Stimulated activated CD4-positive, alpha-beta T cell treated with anti-CD3 and anti-CD28 coated beads, Interleukin-2, amount 100 ng/mL, for 48 hours (primary cell): ENCODE data around the gene FAAH.

Source experiments
- DNase-seq, 2 donors: peaks; one replicate each; pipeline ENCODE4 v3.0.0-alpha.2; 2020

FAAH gene

DNA sequence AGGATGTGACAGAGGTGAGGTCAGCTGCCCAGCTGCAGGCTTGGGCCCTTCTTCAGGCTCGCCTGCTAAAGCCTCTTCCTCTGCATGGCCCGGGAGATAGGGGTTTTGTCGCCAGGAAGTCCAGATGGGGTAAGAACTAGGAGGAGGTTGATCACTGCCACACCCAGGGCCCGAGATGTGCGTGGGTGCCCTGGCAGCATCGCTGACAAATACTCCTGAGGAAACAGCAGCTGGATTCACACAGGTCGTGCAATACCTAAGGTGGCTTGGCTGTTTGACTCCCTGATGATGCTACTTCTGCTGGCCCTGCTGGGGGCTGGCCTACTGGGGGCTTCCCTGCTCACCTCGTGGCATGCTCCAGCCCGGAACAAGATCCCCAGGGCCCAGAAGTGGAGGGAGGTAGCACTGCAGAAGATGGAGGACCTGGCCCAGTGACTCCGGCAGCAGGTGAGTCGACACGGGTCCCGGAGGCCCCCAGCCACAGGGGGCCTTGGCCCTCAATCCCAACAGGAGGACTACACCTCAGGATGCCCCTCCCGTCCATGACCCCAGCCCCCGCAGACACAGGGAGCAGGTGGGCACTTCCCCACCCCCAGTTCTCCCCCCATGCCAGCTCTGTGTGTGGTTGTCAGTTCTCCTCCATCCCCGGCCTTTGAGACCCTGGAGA is 29.6 kb downstream of the FAAH start:
- DNase-seq: no peak

- no peak for DNase-seq
Measured at GRCh38 chr1:46424730-46425129, 30.6 kb downstream of the FAAH start.

DNA sequence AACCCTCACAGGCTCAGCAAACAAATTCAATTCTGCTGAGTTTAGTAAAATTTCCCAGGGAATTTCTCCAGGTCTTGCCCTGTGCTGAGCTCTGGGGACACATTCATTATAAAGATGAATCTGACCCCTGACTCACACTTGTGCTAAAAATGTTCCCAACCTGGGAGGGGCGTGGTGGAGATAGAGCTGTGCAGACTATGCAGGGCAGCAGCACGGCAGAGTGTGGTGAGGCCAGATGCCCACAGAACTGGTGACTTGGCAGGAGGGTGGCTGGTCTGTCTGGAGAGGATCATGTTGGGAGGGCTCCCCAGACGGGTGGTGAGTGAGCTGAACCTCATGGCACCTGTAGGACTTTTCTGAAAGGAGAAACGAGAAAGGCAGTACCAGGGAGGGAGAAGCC is 31.6 kb downstream of the FAAH start:
- no peak for DNase-seq

- no peak for DNase-seq
Measured at GRCh38 chr1:46427541-46427940, 33.4 kb downstream of the FAAH start.

- no peak for DNase-seq
Measured at GRCh38 chr1:46429436-46429835, 35.3 kb downstream of the FAAH start.

- no peak for DNase-seq
Measured at GRCh38 chr1:46431695-46432094, 37.6 kb downstream of the FAAH start.

DNA sequence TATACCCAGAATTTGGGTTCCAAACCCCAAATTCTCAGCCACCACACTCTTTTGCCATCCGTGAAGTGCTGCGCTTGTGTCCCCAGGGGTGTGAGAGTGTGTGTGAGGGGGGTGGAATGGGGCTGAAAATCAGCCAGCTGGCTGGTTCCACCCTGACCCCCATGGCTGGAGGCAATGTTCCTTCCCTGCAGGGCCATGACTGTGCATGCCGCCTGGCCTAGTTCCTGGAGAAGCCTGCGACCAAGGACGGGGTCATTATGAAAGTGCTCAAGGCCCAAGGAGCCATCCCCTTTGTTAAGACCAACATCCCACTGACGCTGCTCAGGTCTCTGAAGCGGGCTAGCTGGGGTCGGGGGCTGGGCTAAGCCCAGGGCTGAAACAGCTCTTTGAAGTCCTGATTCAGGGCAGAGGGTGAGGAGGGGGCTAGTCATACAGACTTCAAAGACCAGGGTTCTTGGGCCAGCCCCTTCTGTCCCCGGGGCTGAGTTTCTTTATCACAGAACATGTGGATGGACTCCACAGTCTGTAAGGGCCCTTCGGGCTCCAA is 38.7 kb downstream of the FAAH start:
- no peak for DNase-seq

GRCh38 chr1:46434358-46434757 is 40.2 kb downstream of the FAAH start:
- DNase-seq: no peak

DNA sequence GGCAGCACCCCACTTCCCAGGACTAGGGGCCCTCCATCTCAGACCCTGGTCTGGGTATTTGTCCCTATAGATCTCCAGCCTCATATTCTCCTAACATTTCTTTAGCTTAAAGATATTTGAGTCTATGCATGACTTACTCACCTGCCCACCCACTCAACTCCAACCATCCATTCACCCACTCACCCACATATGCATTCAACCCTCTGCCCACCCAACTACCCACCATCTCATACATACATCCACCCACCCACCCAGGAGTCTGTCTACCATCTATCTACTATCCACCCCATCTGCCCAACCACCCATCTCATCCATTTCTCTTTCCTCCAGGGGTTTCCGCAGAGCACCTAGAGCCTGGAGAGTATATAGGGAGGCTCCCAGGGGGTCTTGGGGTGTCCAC is 42.7 kb downstream of the FAAH start:
- no peak for DNase-seq

DNA sequence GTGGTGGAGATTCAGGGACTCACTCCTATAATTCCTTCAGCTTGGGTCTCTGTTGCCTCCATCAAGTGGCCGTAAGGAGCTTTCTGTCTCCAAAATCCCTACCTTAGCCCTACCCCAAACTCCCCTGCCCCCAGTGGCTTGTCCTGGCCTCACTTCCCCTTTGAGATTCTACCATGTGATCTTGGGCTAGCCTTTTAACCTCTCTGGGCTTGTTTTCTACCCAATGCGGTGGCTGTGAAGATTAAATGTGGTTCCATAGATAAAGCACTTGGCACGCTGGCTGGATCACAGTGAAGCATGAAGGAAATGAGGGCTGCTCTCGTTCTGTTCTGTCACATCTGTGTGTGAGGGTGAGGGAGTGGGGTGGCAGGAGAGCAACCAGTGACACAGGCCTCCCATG is 43.6 kb downstream of the FAAH start:
- DNase-seq: no peak

DNA sequence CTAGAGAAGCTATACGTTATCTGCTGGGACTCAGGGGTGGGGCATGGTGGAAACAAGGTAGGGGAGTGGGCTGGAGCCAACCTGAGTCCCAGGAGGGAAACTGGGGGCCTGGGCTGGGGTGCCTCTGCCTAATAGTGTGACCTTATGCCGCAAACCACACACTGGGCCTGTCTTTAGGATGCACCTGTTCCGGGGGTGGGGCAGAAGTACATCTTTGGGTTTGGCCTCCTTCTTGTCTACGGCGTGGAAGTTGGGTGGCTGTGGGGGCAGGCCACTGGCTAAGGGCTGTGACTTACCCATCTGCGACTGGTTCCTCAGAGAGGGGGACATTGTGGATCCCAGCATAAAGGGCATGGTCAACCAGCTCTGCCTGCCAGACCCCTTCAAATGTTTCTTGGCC is 44.2 kb downstream of the FAAH start:
- no peak for DNase-seq

- no peak for DNase-seq
Measured at GRCh38 chr1:46440478-46440877, 46.4 kb downstream of the FAAH start.

GRCh38 chr1:46442317-46443161 is 48.4 kb downstream of the FAAH start:
- peak; percentile 74 to 75 for DNase-seq

DNA sequence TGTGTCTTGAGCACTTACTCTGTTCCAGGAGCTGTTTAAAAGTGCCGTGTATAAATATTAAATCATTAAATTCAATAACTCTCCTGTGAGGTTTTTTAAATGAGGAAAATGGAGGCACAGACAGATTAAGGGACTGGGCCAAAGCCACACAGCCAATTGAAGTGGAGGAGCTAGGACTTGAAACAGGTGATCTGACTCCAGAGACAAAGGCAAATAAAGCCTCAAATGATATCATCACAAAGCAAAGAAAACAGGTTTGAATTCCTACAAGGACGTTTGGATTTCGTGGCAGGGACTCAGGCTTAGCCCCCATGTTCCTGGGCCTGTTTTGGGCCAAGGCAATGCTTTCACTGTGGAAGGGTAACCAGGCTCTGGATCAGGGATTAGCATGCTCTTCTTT is 50.3 kb downstream of the FAAH start:
- no peak for DNase-seq

- no peak for DNase-seq
Measured at GRCh38 chr1:46445773-46446256, 51.7 kb downstream of the FAAH start.

- peak; percentile 84 for DNase-seq
Measured at GRCh38 chr1:46446646-46447498, 52.8 kb downstream of the FAAH start.

DNA sequence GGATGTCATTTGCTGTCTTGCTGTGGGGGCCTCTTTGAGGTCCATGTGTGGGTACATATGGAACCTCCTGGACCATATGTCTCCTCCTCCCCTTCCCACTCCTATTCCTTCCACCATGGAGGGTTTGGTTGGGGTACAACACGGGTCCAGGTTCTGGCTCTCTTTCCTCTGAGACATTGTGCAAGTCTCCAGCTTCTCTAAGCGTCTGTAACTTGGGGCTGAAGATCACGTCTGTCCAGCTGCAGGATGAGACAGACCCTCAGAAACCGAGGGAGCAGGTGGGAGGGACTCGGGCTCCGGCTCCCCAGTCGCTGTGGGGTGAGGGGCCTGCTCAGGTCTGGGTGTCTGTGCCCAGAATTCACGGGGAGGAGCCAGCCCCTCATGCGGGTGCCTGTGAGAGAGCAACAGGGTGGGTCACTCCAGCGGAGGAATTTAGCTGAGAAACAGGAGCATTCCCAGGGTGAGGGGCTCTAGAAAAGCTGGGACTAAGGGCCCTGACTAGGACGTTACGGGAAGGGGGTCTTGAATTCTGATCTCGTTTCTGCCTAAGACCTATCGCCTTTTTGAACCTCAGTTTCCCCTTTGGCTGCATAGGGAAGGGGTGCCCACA is 53.5 kb downstream of the FAAH start:
- DNase-seq: no peak

DNA sequence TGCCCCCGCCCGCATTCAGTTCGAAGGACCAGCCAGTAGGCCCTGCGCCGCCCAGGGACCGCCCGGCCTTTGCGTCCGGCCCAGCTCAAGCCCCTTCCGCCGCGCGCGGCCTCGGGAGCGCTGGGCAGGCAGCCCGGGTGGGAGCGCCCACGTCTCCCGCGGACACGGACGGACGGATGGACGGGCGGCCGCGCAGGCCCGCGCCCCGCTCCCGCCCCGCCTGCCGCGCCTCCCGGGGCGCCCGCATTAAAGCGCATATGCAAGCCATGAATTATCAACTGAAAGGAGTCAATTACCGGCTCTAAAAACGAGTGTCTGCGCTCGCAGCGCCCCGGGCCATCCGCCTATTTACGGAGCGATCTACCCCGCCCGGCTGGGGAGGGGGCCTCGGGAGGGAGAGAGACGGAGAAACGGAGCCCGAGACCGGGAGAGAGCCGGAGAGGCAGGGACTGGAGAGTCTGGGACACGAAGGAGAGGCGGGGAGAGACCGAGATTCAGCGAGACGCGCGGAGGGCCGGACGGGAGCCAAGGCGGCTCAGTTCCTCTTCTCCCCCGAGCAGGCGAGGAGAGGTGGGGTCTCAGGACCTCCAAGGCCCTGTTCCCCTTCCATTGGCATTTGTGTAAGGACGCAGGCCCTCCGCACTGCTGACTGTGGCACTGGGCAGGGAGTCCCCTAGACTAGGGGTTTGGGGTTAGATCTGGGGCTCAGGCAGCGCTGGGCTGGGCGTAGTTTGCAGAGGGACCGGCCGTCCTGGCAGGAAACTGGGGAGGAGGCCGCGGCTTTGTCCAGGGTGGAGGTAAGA is 54.2 kb downstream of the FAAH start:
- DNase-seq: no peak

DNA sequence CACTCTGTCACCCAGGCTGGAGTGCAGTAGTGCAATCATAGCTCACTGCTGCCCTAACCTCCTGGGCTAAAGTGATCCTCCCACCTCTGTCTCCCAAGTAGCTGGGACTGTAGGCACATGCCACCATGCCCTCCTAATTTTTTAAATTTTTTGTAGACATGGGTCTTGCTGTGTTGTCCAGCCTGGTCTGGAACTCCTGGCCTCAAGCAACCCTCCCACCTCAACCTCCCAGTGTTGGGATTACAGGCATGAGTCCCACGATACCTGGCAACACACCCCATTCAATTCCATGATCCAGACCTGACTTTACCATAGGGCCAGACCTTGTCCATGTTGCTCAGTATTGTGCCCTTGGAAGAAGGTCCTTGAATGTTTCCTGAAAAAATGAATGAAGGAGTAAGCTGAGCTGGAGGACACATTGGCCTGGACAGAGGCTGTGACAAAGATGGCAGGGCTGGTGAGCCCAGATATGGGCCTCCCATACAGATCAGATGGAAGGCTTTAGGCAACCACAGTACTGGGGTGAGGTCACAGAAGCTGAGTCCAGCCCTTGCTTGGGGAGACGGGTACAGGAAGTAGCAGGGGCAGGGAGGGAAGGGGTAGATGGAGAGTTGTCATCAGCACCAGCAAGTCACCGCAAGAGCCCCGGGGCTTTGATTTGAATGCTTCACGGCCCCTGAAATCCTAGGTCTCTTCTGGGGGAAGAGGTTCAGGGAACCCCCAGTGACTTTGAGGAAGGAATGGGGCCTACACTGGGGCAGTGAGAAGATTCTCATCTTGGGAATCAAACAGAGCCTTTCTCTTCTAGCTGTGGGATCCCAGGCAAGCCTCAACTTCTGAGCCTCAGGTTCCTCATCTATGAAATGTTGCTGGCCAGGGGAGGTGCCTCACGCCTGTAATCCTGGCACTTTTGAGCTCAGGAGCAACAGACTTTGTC is 55.4 kb downstream of the FAAH start:
- no peak for DNase-seq

GRCh38 chr1:46450160-46450517 is 56.0 kb downstream of the FAAH start:
- no peak for DNase-seq
